Neural progenitor cell (in vitro differentiated cells): Measurements from ENCODE around the gene RGS7. TPM values are rescaled to one million over a fixed set of nuclear protein-coding genes. Genes with fewer than 3 reads are reported as not detected.

ENCODE experiments used
- DNase-seq: peaks from one replicate; pipeline ENCODE4 v3.0.0-alpha.2; 2016; ENCODE audit warnings: low spot score
- H2AFZ ChIP-seq: fragments of 200-600 bp; sonication (generic); replicated peaks from 2 replicates; pipeline ENCODE4 v1.6.1; 2016; ENCODE audit warnings: antibody characterized with exemption
- H3F3A ChIP-seq: fragments of 200-600 bp; sonication (generic); 2 replicates; pipeline ENCODE4 v1.6.1; 2016; ENCODE audit warnings: antibody characterized with exemption, low read depth
- H3K27ac ChIP-seq: fragments of 200-600 bp; sonication (generic); 2 replicates; pipeline ENCODE4 v1.5.1; 2016; ENCODE audit warnings: mild to moderate bottlenecking
- H3K27me3 ChIP-seq: fragments of 200-600 bp; sonication (generic); 2 replicates; pipeline ENCODE4 v1.6.1; 2016; ENCODE audit warnings: mild to moderate bottlenecking, moderate library complexity
- H3K36me3 ChIP-seq: fragments of 200-600 bp; sonication (generic); 2 replicates; pipeline ENCODE4 v1.5.1; 2016
- H3K4me1 ChIP-seq: fragments of 200-600 bp; sonication (generic); 2 replicates; pipeline ENCODE4 v1.6.1; 2016; ENCODE audit warnings: mixed run types
- H3K4me2 ChIP-seq: fragments of 200-600 bp; sonication (generic); 2 replicates; pipeline ENCODE4 v1.6.1; 2016
- H3K4me3 ChIP-seq: fragments of 200-600 bp; sonication (generic); 2 replicates; pipeline ENCODE4 v1.5.1; 2016
- H3K79me2 ChIP-seq: fragments of 200-600 bp; sonication (generic); 2 replicates; pipeline ENCODE4 v1.6.1; 2016; ENCODE audit warnings: low read depth
- H3K9ac ChIP-seq: fragments of 200-600 bp; sonication (generic); 2 replicates; pipeline ENCODE4 v1.6.1; 2016
- H3K9me3 ChIP-seq: fragments of 200-600 bp; sonication (generic); 2 replicates; pipeline ENCODE4 v1.5.1; 2016; ENCODE audit warnings: low read depth
- H4K20me1 ChIP-seq: fragments of 200-600 bp; sonication (generic); 2 replicates; pipeline ENCODE4 v1.6.1; 2016; ENCODE audit warnings: low read depth
- H3K27ac Mint-ChIP-seq: 3 replicates; pipeline ENCODE4 v1.8.0; 2021; ENCODE audit warnings: mixed read lengths
- H3K27me3 Mint-ChIP-seq: 2 replicates; pipeline ENCODE4 v1.8.0; 2022; ENCODE audit warnings: low read depth, mild to moderate bottlenecking, inconsistent platforms, moderate library complexity, mixed read lengths; ENCODE audit not compliant: insufficient read depth
- H3K36me3 Mint-ChIP-seq: 3 replicates; pipeline ENCODE4 v1.8.0; 2021; ENCODE audit warnings: mixed read lengths
- H3K4me1 Mint-ChIP-seq: 3 replicates; pipeline ENCODE4 v1.8.0; 2021; ENCODE audit warnings: mixed read lengths
- H3K4me3 Mint-ChIP-seq: 3 replicates; pipeline ENCODE4 v1.8.0; 2021; ENCODE audit warnings: mild to moderate bottlenecking, moderate library complexity, mixed read lengths
- H3K9me3 Mint-ChIP-seq: 3 replicates; pipeline ENCODE4 v1.8.0; 2020; ENCODE audit warnings: mixed read lengths
- CTCF ChIP-seq: fragments of 200-600 bp; sonication (generic); IDR thresholded peaks from 2 replicates; pipeline ENCODE4 v1.5.1; 2017; ENCODE audit warnings: antibody characterized with exemption, mild to moderate bottlenecking
- EZH2 ChIP-seq: fragments of 200-600 bp; sonication (generic); IDR thresholded peaks from 2 replicates; pipeline ENCODE4 v1.6.1; 2017; ENCODE audit warnings: antibody characterized with exemption, mild to moderate bottlenecking, moderate library complexity
- EZH2phosphoT487 ChIP-seq: fragments of 200-600 bp; sonication (generic); IDR thresholded peaks from 2 replicates; pipeline ENCODE4 v1.6.1; 2017; ENCODE audit warnings: antibody characterized with exemption
- total RNA-seq: library from RNA; depleted of rRNA; stranded (reverse); fragments of >200 nt; gene quantifications from 2 replicates; pipeline ENCODE4 v1.2.3, GENCODE V29; 2015; ENCODE audit warnings: low replicate concordance

RGS7 gene
- total RNA-seq, 1 donor from 2014 or later = not detected

DNA sequence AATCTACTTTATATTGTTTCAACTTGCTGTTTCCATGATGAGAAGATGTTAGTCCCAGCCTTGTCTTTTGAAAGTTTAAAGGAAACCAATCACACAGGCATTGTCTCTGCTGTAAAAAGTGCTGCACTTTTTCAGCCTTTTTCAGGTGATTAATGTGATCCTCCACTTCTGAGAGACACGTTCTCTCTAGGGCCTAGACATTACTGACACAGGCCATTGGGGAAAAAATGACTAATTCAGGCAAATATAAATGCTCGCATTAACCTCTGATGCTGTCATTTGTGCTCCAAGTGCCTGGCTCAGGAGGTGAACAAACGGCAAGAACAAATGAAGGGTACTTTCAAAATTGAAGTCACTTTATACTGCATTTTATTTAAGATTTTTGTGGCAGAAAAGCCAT lies 32.4 kb upstream of the RGS7 start:
- Mint-ChIP-seq H3K4me3 (no peak overlapping the region), H3K4me1 (peaks cover 3% of the 10 kb centered on the region), H3K9me3 (no peaks in the 10 kb centered on the region), H3K27ac (no peak overlapping the region), H3K27me3 (no peaks in the 10 kb centered on the region), H3K36me3 (no peaks in the 10 kb centered on the region)
- Histone ChIP-seq H3K27ac (no peak overlapping the region), H3K4me2 (no peak overlapping the region), H3K4me3 (no peak overlapping the region), H3K9me3 (no peaks in the 10 kb centered on the region), H3K79me2 (no peaks in the 10 kb centered on the region), H2AFZ (no peak overlapping the region), H3K4me1 (no peaks in the 10 kb centered on the region), H3F3A (no peaks in the 10 kb centered on the region), H3K27me3 (no peaks in the 10 kb centered on the region), H3K36me3 (no peaks in the 10 kb centered on the region), H3K9ac (no peak overlapping the region), H4K20me1 (no peaks in the 10 kb centered on the region)
- no peak for TF ChIP-seq EZH2
- DNase-seq = no peak

DNA sequence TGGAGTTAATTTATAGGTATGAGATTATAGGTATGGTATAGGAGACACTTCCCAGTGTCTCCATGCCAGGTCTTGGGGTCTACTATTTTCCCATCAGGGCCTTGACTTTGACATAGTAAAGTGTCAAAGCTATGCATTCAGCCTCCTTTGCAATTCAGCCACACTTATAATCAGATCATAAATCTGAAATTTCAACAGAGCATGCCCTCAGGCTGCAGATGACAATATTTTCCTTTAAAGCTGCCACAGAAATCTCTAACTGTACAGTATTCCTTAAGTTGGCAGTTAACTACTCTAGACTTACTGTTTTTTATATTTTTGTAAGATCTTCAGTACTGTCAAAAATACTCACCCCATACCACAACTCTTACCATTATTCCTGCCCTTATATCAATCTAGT lies 30.2 kb upstream of the RGS7 start:
- Histone ChIP-seq H3F3A (no peaks in the 10 kb centered on the region), H3K9ac (no peak overlapping the region), H3K9me3 (no peaks in the 10 kb centered on the region), H3K4me1 (no peaks in the 10 kb centered on the region), H3K4me3 (no peak overlapping the region), H2AFZ (no peak overlapping the region), H3K79me2 (no peaks in the 10 kb centered on the region), H3K27me3 (no peaks in the 10 kb centered on the region), H3K36me3 (no peaks in the 10 kb centered on the region), H4K20me1 (no peaks in the 10 kb centered on the region), H3K27ac (no peak overlapping the region), H3K4me2 (no peak overlapping the region)
- DNase-seq = no peak
- no peaks in the 10 kb centered on the region for H3K9me3 Mint-ChIP-seq
- peaks cover 3% of the 10 kb centered on the region for H3K4me1 Mint-ChIP-seq
- no peak overlapping the region for H3K4me3 Mint-ChIP-seq
- H3K27ac Mint-ChIP-seq = no peak overlapping the region
- H3K27me3 Mint-ChIP-seq = no peaks in the 10 kb centered on the region
- no peaks in the 10 kb centered on the region for H3K36me3 Mint-ChIP-seq
- no peak for TF ChIP-seq CTCF
- no peak for TF ChIP-seq EZH2phosphoT487
- TF ChIP-seq EZH2 = no peak

DNA sequence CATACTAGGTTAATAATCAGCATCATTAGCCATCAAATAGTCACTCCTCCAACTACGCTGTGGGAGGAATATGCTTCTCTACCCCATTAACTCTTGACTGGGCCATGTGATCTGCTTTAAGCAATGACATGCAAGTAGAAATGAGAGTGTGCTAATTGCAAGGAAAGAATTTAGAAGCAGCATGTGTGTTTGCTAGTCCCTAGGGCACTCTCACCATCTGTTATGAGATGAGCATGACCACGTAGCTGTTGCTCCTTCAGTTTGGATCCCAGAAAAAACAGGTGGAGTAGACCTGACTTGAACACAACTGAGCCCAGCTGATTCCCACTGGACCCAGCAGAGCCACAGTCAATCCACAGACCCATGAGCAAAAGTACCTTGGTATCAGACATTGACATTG lies 19.7 kb upstream of the RGS7 start:
- H3K9me3 Mint-ChIP-seq = no peaks in the 10 kb centered on the region
- no peak overlapping the region for H2AFZ ChIP-seq
- no peak overlapping the region for H3K9ac ChIP-seq
- no peaks in the 10 kb centered on the region for H3K27me3 ChIP-seq
- no peak overlapping the region for H3K4me3 Mint-ChIP-seq
- no peaks in the 10 kb centered on the region for H3K36me3 ChIP-seq
- no peak overlapping the region for H3K27ac Mint-ChIP-seq
- TF ChIP-seq EZH2 (no peak), EZH2phosphoT487 (no peak), CTCF (no peak)
- no peaks in the 10 kb centered on the region for H3F3A ChIP-seq
- H3K4me3 ChIP-seq = no peak overlapping the region
- no peaks in the 10 kb centered on the region for H3K79me2 ChIP-seq
- no peaks in the 10 kb centered on the region for H3K36me3 Mint-ChIP-seq
- DNase-seq = no peak
- H3K27me3 Mint-ChIP-seq = peaks cover 2% of the 10 kb centered on the region
- no peaks in the 10 kb centered on the region for H4K20me1 ChIP-seq
- no peak overlapping the region for H3K4me2 ChIP-seq
- no peak overlapping the region for H3K27ac ChIP-seq
- H3K9me3 ChIP-seq = no peaks in the 10 kb centered on the region
- no peaks in the 10 kb centered on the region for H3K4me1 ChIP-seq
- H3K4me1 Mint-ChIP-seq = no peaks in the 10 kb centered on the region

DNA sequence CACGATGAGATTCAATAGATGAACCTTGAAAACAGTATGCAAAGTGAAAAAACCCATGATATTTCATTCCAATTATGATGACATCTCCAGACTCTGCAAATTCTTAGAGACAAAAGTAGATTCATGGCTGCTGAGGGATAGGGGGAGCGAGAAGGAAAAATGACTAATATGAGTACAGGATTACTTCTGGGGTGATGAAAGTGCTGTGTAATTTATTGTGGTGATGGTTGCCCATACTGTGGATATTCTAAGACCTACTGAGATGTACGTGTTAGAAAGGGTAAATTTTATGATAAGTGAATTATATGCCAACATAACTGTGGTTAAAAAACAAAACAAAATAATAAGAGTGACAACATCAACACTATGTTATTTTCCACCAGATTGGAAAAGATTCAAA lies 18.9 kb upstream of the RGS7 start:
- H3K27me3 Mint-ChIP-seq = peaks cover 2% of the 10 kb centered on the region
- no peak overlapping the region for H3K27ac ChIP-seq
- no peaks in the 10 kb centered on the region for H3K36me3 ChIP-seq
- no peaks in the 10 kb centered on the region for H4K20me1 ChIP-seq
- no peak overlapping the region for H3K4me3 ChIP-seq
- no peak for DNase-seq
- H3F3A ChIP-seq = no peaks in the 10 kb centered on the region
- H3K9ac ChIP-seq = no peak overlapping the region
- no peak overlapping the region for H2AFZ ChIP-seq
- no peaks in the 10 kb centered on the region for H3K27me3 ChIP-seq
- no peaks in the 10 kb centered on the region for H3K4me1 Mint-ChIP-seq
- H3K4me1 ChIP-seq = no peaks in the 10 kb centered on the region
- no peak for TF ChIP-seq CTCF
- TF ChIP-seq EZH2phosphoT487 = no peak
- TF ChIP-seq EZH2 = no peak
- H3K9me3 ChIP-seq = no peaks in the 10 kb centered on the region
- no peaks in the 10 kb centered on the region for H3K79me2 ChIP-seq
- no peaks in the 10 kb centered on the region for H3K36me3 Mint-ChIP-seq
- H3K4me2 ChIP-seq = no peak overlapping the region
- no peaks in the 10 kb centered on the region for H3K9me3 Mint-ChIP-seq
- H3K4me3 Mint-ChIP-seq = no peak overlapping the region
- no peak overlapping the region for H3K27ac Mint-ChIP-seq
